ENCODE data around the gene TMEM190.

DNA sequence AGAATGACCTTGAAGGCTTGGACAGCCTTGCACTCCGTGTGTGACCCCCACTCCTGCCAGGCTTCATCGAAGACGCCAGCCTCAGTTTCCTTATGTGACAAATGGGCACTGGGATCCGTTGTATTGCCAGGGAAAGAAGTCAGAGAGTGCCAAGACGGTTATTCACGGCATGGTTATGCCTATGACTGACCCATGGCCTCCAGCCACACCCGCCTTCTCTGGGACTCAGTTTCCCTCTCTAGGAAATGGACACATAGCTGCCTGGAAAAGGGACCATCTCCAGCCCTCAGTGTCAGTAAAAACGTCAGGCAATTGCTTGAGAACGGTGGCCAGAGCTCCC, 31.9 kb downstream of the TMEM190 start:
- TF ChIP-seq ETV1 (tag; conservative IDR thresholded peaks at IDR 0.05; ENCODE audit: low read depth) (no peak), SIN3B (IDR thresholded peaks at IDR 0.05; ENCODE audit: low read depth) (no peak)
- TF ChIP-seq, protein P1, sequence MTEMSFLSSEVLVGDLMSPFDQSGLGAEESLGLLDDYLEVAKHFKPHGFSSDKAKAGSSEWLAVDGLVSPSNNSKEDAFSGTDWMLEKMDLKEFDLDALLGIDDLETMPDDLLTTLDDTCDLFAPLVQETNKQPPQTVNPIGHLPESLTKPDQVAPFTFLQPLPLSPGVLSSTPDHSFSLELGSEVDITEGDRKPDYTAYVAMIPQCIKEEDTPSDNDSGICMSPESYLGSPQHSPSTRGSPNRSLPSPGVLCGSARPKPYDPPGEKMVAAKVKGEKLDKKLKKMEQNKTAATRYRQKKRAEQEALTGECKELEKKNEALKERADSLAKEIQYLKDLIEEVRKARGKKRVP (CRISPR knock-in tag; IDR thresholded peaks at IDR 0.05) = no peak
- TF ChIP-seq, protein P2, sequence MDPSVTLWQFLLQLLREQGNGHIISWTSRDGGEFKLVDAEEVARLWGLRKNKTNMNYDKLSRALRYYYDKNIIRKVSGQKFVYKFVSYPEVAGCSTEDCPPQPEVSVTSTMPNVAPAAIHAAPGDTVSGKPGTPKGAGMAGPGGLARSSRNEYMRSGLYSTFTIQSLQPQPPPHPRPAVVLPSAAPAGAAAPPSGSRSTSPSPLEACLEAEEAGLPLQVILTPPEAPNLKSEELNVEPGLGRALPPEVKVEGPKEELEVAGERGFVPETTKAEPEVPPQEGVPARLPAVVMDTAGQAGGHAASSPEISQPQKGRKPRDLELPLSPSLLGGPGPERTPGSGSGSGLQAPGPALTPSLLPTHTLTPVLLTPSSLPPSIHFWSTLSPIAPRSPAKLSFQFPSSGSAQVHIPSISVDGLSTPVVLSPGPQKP (CRISPR knock-in tag; IDR thresholded peaks at IDR 0.05) = no peak

Data from K562 (cell line).